ENCODE data around the gene SCARB1.

Gene SCARB1

DNA sequence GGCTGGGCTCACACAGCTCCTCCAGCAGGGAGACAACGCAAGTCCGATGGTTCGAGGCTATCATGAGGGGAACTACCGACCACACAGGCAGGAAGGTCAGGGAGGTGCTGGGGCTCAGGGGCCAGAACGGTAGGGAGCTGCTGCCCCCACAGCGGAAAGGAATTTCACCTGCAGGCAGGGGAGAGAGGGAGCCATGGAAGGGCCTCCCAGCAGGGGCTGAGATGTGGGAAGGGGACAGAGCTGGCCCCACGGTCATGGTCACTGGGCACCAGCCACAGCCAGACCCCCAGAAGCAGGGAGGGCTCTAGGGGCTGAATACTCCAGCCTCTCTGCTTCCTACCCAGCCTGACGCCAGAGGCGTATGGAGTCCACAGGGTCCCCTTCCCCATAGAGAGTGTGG is 103.1 kb downstream of the SCARB1 start:
- DNase-seq (ENCODE audit: low read depth): no peak

DNA sequence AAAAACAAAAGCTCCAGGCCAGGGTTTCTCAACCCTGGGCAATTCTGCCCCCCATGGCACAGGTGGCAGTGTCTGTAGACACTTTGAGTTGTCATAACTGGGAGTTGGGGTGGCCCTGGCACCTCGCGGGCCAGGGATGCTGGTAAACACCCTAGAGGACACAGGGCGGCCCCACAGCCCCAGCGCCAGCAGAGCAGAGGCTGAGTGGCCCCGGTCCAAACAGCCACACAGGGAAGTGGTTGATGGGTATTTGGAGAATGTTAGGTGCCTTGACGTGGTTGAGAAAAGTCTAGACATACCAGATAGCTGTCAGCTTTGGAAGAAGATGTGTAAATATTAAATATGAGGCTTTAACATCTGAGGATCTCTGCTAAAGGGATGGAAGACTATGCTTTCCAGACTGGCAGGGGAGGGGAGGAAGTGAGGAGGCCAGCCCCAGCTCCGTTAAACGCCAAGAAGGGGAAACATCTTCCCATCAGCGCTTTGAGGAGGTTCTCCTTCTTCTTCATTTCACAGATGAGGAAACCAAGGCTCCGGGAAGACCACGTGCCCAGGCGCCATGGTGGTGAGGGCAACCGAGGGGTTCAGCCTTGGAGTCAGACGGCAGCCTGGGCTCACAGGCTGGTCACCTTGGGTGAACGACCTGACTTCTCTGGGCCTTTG is 103.7 kb downstream of the SCARB1 start:
- no peak for DNase-seq (ENCODE audit: low read depth)

DNA sequence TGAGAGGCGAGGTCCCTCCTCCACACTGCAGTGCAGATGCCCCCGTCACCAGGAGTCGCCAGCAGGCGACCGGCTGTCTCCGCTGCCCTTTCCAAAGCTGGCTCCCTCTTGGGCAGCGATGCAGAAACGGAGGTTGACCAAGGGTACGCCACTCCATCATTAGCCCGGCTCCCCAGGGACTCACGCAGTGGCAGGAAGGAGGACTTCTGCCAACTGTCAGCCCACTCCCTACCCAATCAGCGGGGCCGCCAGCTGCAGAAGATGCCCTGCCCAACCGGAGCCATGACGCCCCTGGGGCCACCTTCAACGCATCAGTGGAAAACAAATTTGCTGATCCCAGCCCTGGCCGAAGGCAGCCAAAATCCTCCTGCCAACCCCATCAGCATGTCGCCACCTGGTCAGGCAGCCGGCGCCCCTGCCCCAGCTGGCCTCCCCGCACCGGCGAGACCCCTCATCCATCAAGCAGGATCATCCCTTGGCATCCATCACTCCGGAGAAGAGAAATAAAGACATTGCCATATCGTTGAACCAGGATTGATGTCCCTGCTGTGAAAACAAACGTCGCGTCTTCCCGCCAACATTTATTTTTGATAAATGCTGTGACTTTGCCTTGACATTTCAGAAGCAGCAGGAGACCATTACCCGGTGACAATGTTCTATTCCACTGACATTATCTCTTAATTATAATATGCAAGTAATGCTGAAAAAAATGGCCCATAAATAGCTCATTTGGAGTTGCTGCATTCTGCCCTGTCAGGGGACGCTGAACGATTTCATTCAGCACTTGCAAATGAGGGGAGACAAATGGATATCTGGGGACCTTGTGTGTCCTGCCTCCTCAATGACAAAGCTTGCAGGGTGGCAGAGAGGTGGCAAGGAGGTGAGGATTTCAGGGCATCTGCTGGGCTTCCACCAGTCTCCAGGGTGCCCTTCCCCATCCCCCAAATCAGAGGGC is 105.1 kb downstream of the SCARB1 start:
- no peak for DNase-seq (ENCODE audit: low read depth)

DNA sequence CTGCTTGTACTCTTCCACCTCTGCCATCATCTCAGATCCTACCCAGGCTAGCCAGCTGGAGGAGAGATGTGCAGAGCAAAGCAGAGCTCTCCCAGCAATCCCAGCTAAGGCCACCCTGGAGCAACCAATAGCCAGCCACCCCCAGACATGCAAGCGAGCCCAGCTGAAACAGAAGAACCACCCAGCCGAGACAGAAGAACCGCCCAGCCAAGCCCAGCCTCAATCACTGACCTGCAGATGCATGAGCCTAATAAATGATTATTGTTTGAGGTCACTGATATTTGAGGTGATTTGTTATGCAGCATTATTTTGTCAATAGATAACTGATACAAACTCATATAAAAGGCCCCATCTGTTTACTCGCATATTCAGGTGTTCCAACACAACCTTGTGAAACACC is 106.3 kb downstream of the SCARB1 start:
- no peak for DNase-seq (ENCODE audit: low read depth)

DNA sequence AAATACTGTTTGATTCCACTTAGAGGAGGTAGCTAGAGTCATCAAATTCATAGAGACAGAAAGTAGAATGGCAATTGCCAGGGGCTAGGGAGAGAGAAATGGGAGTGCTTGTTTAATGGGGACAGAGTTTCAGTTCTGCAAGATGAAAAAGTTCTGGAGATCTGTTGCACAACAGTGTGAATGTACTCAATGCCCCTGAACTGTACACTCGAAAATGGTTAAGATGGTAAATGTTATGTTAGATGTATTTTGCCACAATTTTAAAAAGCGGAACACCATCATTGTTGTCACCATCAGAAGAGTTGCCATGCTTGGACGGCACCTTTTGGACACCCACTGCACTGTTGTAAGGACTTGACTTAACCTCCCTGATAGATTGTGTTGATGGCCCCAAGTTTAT is 106.9 kb downstream of the SCARB1 start:
- DNase-seq (ENCODE audit: low read depth): no peak

DNA sequence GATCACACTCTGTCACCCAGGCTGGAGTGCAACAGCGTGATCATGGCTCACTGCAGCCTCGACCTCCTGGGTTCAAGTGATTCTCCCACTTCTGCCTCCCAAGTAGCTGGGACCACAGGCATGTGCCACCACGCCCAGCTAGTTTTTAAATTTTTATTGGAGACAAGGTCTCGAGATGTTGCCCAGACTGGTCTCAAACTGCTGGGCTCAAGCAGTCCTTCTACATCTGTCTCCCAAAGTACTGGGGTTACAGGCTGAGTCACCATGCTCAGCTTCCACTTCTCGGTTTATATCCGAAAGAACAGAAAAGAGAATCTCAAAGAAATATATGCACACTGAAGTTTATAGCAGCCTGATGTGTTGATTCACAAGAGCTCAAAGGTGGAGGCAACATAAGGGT is 107.5 kb downstream of the SCARB1 start:
- DNase-seq (ENCODE audit: low read depth): no peak

DNA sequence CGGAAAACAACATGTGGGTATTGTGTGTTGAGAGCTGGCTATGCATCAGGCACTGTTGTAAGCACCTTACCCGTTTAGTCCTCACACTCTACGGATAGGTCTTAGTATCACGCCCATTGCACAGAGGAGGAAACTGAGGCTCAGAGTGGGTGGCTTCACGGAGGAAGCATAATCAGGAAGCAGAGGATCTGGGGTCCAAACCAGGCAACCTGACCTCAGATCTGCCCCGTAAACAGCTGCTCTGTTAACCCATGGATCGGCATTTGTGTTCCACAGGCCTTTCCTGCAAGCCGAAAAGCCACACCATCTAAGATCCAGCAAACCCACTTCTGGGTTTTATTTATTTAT is 107.9 kb downstream of the SCARB1 start:
- no peak for DNase-seq (ENCODE audit: low read depth)

DNA sequence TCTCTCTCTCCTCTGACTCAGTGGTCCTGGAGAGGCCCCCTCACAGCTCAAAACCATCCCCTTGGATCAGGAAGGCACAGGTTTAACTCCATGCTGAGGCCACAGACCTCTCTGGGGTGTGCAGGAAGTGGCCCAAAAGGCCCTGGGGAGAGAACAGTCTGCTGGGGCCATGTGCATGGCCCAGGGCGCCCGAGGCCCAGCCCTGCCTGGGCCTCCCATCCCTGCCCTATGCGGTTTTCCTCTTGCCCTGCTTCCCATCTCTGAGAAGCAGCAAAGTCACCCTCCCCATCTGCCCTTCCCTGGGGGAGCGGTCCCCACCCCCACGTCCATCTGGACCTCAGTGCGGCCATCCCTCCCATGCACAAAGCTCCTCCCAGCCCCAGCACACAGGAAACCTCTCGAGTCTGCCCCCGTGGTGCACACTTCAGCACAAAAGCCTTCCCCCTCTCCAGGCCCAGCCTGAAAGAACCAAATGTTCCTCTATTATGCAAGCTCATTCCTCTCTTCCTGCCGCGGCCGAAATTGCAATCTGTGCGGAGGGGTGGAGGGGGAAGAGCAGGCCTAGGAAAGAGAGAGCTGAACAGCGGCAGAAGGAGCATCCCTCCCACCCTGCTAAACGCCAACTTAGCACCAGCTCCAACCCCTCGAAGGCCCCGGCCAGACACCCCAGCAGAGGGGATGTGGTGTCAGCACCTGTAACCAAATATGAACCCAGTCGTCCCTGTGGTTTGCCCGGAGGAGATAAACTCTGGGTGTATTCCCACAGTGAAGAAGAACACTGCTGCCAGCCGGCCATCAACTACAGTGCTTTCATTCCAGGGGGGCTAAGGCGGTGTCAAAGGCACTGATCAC is 108.5 kb downstream of the SCARB1 start:
- no peak for DNase-seq (ENCODE audit: low read depth)

DNA sequence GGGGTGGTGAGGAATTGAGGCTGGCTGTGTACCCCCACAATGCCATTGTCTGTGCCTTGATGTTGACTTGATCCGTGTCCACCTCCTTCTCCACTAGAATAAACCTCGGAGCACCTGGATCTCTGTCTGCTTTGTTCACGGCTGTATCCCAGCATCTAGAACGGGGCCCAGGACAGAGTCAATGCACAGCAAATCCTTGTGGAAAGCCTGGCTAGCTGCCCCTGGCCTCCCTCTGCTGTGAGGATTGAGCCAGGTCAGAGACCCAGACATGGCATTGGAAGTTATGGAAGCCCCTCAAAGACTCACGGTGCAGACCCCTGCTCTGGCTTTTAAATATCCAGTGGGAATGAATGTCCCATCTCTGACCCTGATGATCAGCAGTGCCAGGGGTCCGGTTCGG is 109.2 kb downstream of the SCARB1 start:
- DNase-seq (ENCODE audit: low read depth): no peak

DNA sequence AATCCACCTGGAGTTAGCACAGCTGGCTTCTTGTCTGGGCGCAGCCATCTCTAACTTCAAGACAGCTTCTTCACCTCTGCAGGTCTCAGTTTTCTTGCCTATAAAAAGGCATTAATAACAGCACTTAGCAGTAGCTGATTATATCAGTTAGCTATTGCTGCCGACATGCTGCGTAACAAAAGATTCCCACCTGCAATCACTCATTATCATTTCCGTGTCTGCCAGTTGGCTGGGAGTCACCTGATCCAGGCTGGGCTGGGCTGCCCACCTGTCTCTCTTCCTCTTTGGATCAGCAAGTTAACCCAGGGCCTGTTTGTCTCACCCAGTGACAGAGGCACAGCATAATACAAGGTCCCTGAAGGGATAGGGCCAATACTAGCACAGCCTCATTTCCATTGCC is 109.7 kb downstream of the SCARB1 start:
- no peak for DNase-seq (ENCODE audit: low read depth)

DNA sequence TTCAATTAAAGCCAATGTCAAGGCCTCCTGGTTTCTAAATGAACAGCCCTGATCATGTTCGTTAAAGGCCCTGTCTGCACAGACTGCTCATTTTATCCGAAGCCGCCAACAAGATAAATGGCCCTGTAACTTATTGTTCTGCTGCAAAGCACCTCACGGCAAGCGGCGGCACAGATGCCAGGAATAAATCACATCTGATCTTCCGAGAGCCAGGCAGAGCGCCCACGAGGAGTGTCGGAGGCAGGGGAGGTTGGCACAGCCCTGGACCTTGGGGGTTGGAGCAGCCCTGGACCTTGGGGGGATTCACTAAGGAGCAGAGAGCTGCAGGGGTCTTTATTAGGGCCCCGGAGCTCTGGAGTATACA is 110.5 kb downstream of the SCARB1 start:
- no peak for DNase-seq (ENCODE audit: low read depth)

DNA sequence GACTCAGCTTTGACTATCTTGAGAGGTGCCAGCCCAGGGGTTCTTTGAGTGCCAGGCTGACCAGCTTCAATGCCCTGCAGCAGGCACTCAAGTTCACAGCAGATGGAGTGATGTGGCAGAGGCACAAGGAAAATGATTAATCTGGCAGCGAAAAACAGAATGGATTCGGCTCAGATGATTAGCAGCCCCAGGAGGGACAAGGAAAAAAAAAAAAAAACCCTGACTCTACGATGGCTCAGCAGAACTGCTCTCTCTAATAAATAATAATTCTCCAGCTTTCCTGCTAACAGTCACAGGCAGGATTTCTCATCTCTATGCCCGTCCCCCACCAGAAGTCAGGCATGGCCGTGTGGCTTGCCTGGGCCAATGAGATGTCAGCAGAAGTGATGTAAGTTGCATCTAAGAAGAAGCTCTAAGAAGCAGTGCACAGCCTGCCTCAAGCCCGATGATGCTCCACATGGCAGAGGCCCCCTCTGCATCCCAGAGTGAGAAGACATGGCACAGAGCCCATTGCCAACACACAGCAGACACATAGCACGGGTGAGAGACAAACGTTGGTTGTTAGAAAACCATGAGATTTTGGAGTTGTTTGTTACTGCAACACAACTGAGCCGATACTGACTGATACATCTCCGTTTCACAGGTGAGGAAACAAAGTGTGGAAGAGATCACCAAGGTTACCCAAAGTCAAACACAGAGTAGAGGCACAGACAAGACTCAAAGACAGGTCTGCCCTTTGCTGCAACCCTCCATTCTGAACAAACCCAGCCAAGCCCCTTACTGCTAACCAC is 111.0 kb downstream of the SCARB1 start:
- DNase-seq (ENCODE audit: low read depth): no peak

DNA sequence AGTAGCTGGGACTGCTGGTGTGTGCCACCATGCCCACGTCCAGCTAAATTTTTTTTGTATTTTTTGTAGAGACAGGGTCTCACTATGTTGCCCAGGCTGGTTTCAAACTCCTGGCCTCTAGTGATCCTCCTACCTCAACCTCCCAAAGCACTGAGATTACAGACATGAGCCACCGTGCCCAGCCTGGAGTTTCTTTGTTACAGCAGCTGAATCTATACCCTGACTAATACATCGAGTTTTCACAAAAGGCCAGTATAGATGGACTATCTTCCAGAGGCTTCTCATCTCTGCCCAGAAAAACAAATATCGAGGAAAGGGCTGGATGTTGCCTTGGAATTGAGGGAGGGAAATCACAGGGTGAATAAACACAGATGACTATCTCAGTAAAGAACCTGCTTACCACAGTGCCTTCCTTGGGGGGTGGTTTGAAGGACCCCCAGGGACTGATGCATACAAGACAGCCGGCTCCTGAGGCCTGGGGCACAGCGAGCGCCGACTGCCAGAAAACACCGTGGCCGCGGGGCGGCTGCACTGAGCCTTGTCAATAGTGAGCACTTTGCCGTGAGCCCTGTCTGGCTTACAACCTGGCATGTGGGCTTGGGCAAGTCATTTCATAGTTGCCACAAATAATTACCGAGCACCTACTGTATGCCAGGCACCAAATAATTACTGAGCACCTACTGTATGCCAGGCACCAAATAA is 111.9 kb downstream of the SCARB1 start:
- DNase-seq (ENCODE audit: low read depth): no peak

DNA sequence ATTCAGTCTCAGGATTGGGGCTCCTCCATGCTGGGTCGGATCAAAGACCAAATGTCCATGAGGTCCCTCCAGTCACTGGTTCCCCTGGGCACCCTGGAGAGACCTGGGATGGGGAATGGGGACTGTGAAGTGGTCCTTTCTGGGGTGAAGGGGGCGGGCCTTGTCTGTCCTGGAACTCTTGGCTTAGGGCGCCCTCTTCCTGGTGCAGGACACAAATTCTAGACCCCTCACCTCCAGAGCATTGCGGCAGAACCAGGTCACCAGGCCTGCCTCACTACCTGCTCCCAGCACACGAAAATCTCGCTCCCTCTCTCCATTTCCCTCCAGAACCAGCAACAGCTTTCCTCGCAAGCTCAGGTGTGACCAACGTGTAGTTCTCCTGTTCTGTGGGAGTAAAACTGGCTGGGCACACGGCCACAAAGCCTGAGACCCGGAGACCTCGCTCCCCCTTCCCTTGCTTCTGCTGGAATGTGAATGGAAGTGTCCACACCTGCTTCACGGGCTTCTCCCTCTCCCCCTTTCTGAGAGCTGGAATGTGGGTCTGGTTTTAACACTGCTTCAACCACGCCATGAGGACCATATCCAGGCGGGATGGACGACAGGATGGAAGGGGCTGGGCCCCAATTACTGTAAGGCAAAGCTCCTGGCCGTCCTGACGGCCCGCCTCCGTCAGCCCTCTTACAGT is 112.7 kb downstream of the SCARB1 start:
- no peak for DNase-seq (ENCODE audit: low read depth)

DNA sequence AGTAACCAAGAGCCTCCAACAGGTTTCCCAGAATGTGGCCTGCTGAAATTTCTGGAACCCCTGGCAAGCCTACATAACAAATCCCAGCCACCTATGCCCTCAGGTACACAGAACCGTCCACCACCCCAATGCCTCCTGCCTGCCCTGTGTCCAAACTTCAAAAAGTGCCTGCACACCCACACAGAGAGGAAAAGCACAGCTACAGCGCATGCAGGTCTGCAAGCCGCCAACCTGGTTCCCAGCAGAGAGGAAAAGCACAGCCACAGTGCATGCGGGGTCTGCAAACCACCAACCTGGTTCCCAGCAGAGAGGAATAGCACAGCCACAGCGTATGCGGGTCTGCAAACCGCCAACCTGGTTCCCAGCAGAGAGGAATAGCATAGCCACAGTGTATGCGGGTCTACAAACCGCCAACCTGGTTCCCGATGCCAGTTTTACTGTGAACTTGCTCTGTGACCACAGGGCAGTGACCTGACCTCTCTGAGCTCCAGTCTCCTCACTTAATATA is 113.5 kb downstream of the SCARB1 start:
- no peak for DNase-seq (ENCODE audit: low read depth)

DNA sequence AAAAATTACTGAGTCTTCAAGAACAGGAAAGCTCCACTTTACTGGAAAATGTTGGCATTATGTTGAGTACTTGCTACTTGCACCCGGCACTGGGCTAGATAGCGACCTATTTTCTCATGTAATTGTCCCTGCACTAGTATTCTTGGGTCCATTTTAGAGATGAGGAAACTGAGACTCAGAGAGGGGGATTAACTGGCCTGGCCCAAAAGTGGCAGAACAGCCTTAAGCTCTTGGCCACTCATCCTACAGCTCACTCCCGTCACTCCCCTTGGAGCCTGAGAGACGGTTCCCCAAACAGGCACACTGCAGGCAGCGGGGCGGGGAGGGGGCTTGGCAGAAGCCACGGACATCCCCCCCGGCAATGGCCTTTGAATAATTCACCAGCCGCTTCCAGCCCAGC is 113.9 kb downstream of the SCARB1 start:
- no peak for DNase-seq (ENCODE audit: low read depth)

DNA sequence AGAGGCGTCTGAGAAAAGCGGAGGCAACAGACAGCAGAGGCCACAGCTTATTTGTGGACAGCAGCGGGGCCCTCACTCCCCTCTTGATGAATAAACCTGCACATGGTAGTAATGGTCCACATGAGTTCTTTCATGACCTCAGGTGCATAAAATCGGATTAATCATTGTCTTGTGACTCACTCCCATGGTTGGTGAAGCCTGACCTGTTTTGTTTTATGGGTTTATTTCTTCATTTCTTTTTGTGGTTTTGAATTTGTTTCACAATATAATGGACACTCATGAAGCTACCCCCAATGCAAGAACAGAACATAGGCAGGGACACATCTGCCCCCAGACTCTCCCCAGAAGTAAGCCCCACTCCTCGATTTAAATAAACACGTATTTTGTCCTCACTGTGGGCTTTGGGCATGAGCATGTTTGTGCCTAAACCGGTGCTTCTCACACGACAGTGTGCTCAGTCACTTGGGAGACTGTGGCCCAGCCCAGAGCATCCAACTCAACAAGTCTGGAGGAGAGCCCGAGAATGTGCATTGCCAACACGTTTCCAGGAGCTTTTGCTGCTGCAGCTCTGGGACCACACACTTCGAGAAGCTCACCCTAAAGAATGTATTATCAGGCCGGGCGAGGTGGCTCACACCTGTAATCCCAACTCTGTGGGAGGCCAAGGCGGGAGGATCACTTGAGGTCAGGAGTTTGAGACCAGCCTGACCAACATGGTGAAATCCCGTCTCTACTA is 116.1 kb downstream of the SCARB1 start:
- DNase-seq (ENCODE audit: low read depth): no peak

DNA sequence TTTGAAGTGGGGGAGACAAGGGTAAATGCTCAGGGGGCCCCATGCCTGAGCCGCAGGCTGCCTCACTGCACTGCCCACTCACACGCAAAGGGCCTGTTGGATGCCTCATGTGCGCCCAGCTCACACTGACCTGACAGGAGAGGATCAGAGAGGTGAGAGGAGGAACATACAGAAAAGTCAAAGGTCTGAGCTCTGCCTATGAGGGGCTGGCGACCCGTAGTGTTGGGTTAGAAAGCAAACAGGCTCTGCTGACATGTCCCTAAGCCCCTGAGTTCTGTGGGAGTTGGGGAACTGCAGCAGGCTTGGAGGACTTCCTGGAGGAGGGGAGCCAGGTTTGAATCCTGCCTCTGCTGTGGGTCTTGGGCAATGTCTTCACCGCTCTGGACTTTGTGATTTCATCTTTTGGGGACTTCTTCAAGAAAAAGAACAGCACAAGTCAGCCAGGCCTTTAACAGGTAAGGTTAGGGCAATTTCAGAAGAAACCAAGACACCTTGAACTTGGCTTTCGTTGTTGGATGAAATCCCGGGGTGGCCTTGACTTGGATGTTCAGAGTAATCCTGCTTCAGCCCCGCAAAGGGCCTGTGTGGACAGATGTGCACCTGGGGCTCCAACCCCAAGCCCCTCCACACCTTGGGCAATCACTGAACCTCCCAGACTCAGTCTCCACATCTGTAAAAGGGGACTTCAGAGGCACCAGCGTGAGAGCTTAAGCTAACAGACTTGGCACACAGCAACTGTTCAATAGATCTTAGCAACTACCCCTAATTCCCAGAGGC is 116.8 kb downstream of the SCARB1 start:
- no peak for DNase-seq (ENCODE audit: low read depth)

All from stimulated activated CD8-positive, alpha-beta memory T cell treated with anti-CD3 and anti-CD28 coated beads, Interleukin-4, amount 100 ng/mL, for 24 hours (primary cell).